ENCODE results near the gene ADORA2A.

Gene ADORA2A

DNA sequence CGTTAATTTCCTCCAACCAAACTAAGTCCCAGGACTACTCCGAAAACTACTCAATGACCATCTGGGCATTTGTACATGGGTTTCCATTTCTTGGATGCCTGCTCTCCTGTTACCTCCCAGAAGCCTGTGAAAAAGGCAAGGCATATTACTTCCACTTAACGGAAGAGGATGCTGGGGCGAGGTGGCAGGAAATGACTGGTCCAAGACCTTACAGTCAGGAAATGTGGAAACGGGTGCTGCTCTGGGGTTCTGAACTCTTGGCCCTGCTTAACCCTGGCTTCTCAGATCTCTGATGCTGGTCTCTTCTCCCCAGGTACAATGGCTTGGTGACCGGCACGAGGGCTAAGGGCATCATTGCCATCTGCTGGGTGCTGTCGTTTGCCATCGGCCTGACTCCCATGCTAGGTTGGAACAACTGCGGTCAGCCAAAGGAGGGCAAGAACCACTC, 12.9 kb downstream of the ADORA2A start:
- no peak overlapping the region for H3K4me3 ChIP-seq (ENCODE audit: low read depth, low read length)
- no peak for TF ChIP-seq CTCF (IDR thresholded peaks at IDR 0.05; ENCODE audit: low read depth, low read length)

- no peak overlapping the region for H3K4me3 ChIP-seq (ENCODE audit: low read depth, low read length)
- no peak for TF ChIP-seq CTCF (IDR thresholded peaks at IDR 0.05; ENCODE audit: low read depth, low read length)
Measured at GRCh38 chr22:24440718-24441405, 13.5 kb downstream of the ADORA2A start.

DNA sequence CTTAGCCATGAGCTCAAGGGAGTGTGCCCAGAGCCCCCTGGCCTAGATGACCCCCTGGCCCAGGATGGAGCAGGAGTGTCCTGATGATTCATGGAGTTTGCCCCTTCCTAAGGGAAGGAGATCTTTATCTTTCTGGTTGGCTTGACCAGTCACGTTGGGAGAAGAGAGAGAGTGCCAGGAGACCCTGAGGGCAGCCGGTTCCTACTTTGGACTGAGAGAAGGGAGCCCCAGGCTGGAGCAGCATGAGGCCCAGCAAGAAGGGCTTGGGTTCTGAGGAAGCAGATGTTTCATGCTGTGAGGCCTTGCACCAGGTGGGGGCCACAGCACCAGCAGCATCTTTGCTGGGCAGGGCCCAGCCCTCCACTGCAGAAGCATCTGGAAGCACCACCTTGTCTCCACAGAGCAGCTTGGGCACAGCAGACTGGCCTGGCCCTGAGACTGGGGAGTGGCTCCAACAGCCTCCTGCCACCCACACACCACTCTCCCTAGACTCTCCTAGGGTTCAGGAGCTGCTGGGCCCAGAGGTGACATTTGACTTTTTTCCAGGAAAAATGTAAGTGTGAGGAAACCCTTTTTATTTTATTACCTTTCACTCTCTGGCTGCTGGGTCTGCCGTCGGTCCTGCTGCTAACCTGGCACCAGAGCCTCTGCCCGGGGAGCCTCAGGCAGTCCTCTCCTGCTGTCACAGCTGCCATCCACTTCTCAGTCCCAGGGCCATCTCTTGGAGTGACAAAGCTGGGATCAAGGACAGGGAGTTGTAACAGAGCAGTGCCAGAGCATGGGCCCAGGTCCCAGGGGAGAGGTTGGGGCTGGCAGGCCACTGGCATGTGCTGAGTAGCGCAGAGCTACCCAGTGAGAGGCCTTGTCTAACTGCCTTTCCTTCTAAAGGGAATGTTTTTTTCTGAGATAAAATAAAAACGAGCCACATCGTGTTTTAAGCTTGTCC, 14.3 kb downstream of the ADORA2A start:
- no peak for TF ChIP-seq CTCF (IDR thresholded peaks at IDR 0.05; ENCODE audit: low read depth, low read length)

DNA sequence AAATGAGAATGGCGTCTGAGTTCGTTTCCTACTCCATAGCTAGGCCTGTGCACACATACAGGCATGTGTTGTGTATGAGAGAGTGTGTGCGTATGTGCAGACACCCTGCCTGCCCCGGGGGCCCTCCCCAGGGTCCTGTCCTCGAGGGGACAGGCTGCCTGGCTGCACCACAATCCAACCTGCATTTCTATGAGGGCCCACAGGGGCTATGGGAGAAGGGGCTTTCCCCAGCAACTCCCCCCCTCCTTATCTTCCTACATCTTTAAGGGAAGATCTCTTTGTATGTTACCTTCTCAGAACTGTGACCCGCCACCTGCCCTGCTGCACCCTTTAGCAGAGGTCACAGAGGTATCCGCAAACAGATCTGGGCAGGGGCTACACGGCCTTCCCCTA, 14.9 kb downstream of the ADORA2A start:
- no peak for TF ChIP-seq CTCF (IDR thresholded peaks at IDR 0.05; ENCODE audit: low read depth, low read length)
- no peak overlapping the region for H3K4me3 ChIP-seq (ENCODE audit: low read depth, low read length)

More for the DNA sequence above, 14.3 kb downstream of the ADORA2A start:
- no peak overlapping the region for H3K4me3 ChIP-seq (ENCODE audit: low read depth, low read length)

DNA sequence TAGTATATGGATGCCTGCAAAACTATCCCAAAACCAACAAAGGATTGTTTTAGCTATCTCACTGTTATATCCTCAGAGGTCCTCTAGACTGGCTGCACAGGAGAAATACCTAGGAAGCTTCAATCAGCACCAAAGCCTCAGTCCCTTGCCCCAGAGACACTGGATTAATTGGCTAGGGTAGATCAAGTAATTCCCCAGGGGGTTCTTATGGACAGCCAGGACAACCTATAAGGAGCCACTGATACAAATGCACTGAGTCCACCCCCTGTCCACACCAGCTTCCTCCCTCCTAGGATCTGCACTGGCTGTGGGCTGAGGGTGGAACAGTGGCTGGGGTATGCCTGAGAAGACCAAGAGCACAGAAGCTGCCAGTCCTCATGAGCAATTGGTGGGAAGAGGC, 16.3 kb downstream of the ADORA2A start:
- no peak for TF ChIP-seq CTCF (IDR thresholded peaks at IDR 0.05; ENCODE audit: low read depth, low read length)
- H3K4me3 ChIP-seq (ENCODE audit: low read depth, low read length) = no peak overlapping the region

DNA sequence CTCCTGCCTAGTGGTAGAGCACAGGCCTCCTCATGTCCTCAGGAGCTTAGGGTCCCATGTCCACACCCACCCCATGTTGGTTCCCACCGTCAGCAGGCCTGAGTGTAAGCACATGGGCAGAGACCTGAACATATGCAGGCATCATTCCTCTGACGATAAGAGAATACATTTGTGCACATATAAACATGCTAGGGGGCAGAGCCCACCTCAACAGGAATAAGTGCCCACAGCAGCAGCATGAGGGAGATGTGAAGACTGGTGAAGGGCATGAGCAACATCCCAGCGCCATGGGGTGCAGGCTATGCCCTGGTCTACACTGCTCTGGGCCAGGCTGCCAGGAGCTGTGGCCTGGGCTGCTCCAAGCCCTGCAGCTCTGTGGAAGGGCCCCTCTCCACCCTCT, 16.9 kb downstream of the ADORA2A start:
- TF ChIP-seq CTCF (IDR thresholded peaks at IDR 0.05; ENCODE audit: low read depth, low read length) = no peak
- no peak overlapping the region for H3K4me3 ChIP-seq (ENCODE audit: low read depth, low read length)
